GM19035 (cell line): ENCODE results near the gene HADHA.

Experiments
- ATAC-seq: cut with Tn5 transposase; IDR thresholded peaks from one replicate; pipeline ENCODE4 v1.9.1; 2021; ENCODE audit not compliant: unreplicated experiment

HADHA gene

GRCh38 chr2:26144953-26145680 is 99.3 kb downstream of the HADHA start:
- no peak for ATAC-seq

GRCh38 chr2:26144031-26144430 is 100.4 kb downstream of the HADHA start:
- no peak for ATAC-seq

- no peak for ATAC-seq
Measured at GRCh38 chr2:26141145-26141769, 103.2 kb downstream of the HADHA start.
